Panc1 (cell line): ENCODE results near the gene CYP2W1. TPM values are rescaled to one million over a fixed set of nuclear protein-coding genes. Genes with fewer than 3 reads are reported as not detected.

ENCODE experiments used
- ATAC-seq: fragments of 200-7000 bp; cut with Tn5 transposase; 2 replicates; pipeline ENCODE4 v1.9.1; 2020; ENCODE audit warnings: mild to moderate bottlenecking, moderate library complexity
- BruUV-seq: library from RNA; stranded (reverse); fragments of 400-500 nt; replicated peaks from 2 replicates; lab custom pipeline; 2021; lab: Mats Ljungman, UMichigan
- CTCF ChIA-PET: fragments of 300-600 bp; sonication (Branson Sonifier 250); formaldehyde crosslinking; loops from one replicate; lab custom pipeline; 2022; ENCODE audit warnings: antibody characterized with exemption; lab: Charles Lee
- POLR2A ChIA-PET: fragments of 300-600 bp; sonication (Branson Sonifier 250); formaldehyde crosslinking; loops from one replicate; lab custom pipeline; 2022; ENCODE audit warnings: antibody characterized with exemption; lab: Charles Lee
- DNase-seq: peaks from one replicate; pipeline ENCODE4 v3.0.0-alpha.2; 2010; ENCODE audit warnings: low read depth, low spot score
- H3K27ac ChIP-seq: 2 replicates; pipeline ENCODE4 v1.5.1; 2011; ENCODE audit warnings: mild to moderate bottlenecking, low read length, inconsistent platforms
- H3K27me3 ChIP-seq: fragments of 200-500 bp; sonication (Bioruptor generic); 2 replicates; pipeline ENCODE4 v1.6.0; 2014; ENCODE audit warnings: low read length, inconsistent platforms; ENCODE audit not compliant: control insufficient read depth, insufficient read depth
- H3K36me3 ChIP-seq: fragments of 200-500 bp; sonication (Bioruptor generic); 2 replicates; pipeline ENCODE4 v1.5.1; 2014; ENCODE audit warnings: inconsistent platforms, mild to moderate bottlenecking, low read length, moderate library complexity; ENCODE audit not compliant: control insufficient read depth, insufficient read depth
- H3K4me1 ChIP-seq: 2 replicates; pipeline ENCODE4 v1.5.1; 2011; ENCODE audit warnings: inconsistent platforms, mild to moderate bottlenecking, low read length, moderate library complexity; ENCODE audit not compliant: control insufficient read depth, insufficient read depth
- H3K4me3 ChIP-seq, 2 experiments: 2 replicates each; pipeline ENCODE4 v1.5.1; 2011 to 2012; ENCODE audit warnings: low read depth in 2 of 2, low read length in 2 of 2, mild to moderate bottlenecking in 2 of 2, inconsistent platforms in 1 of 2, moderate library complexity in 1 of 2
- H3K9me3 ChIP-seq: fragments of 200-500 bp; sonication (Bioruptor generic); 2 replicates; pipeline ENCODE4 v1.5.1; 2014; ENCODE audit warnings: low read depth, mild to moderate bottlenecking, inconsistent platforms, low read length, moderate library complexity; ENCODE audit not compliant: control insufficient read depth, insufficient read depth
- CTCF ChIP-seq: fragments of 450-650 bp; IDR thresholded peaks from 2 replicates; pipeline ENCODE4 v1.5.1; 2017; ENCODE audit warnings: mild to moderate bottlenecking
- POLR2AphosphoS5 ChIP-seq: IDR thresholded peaks from 2 replicates; pipeline ENCODE4 v1.6.1; 2012; ENCODE audit warnings: mild to moderate bottlenecking, low read depth, low read length, moderate library complexity
- REST ChIP-seq, 2 experiments: IDR thresholded peaks; 2 replicates each; pipeline ENCODE4 v1.6.1; 2011 to 2012; ENCODE audit warnings: low read depth in 2 of 2, control low read depth in 1 of 2, low read length in 1 of 2, mild to moderate bottlenecking in 1 of 2, moderate library complexity in 1 of 2; ENCODE audit not compliant: insufficient read depth in 1 of 2
- SIN3A ChIP-seq: IDR thresholded peaks from 2 replicates; pipeline ENCODE4 v1.6.1; 2012; ENCODE audit warnings: low read depth, mild to moderate bottlenecking, low read length, moderate library complexity, borderline replicate concordance; ENCODE audit not compliant: insufficient read depth
- TCF7L2 ChIP-seq: IDR thresholded peaks from 2 replicates; pipeline ENCODE4 v1.6.1; 2011; ENCODE audit warnings: mild to moderate bottlenecking, low read depth, low read length, inconsistent platforms
- in situ Hi-C: cut with HindIII; loops from 2 replicates; pipeline ENCODE4 v1.10.0; 2016; ENCODE audit warnings: low sequenced_read_pairs, low pct_unique_long_range_greater_than_20kb
- intact Hi-C: fragments of 100-400 bp; cut with micrococcal nuclease; formaldehyde crosslinking; loops from one replicate; pipeline ENCODE4 v1.10.0; 2022; ENCODE audit not compliant: unreplicated experiment
- total RNA-seq: library from RNA; stranded (reverse); gene quantifications from one replicate; pipeline ENCODE4 v1.2.1, GENCODE V29; 2021; ENCODE audit not compliant: unreplicated experiment

CYP2W1 gene
- total RNA-seq, 1 experiment from 2014 or later: 0.74 TPM

- intact Hi-C loops (no loop called here), in situ Hi-C loops (no loop called here)
- Histone ChIP-seq H3K4me3 (no peak overlapping the region), H3K4me1 (peaks cover 8% of the 10 kb centered on the region), H3K9me3 (no peaks in the 10 kb centered on the region), H3K36me3 (no peaks in the 10 kb centered on the region), H3K27me3 (no peaks in the 10 kb centered on the region), H3K27ac (no peak overlapping the region)
- no TSS peak for BruUV-seq
- DNase-seq (no peak), ATAC-seq (no peak)
- ChIA-PET POLR2A (no interaction called here), CTCF (interaction anchor here (2.8 kb wide), 1 partner anchor 44 kb away, joined by 13 read pairs; no protein-coding TSS in a partner anchor)
- TF ChIP-seq CTCF (no peak), SIN3A (no peak), REST (IDR thresholded peaks at IDR 0.05; ENCODE audit: insufficient read depth in 1 of 2, low read depth in 2 of 2, low read length in 1 of 2) (no peak), TCF7L2 (no peak), POLR2AphosphoS5 (no peak)
Measured at GRCh38 chr7:1021366-1021765, 38.4 kb downstream of the CYP2W1 start.

- ATAC-seq (no peak), DNase-seq (no peak)
- Histone ChIP-seq H3K9me3 (no peaks in the 10 kb centered on the region), H3K27ac (no peak overlapping the region), H3K4me3 (no peak overlapping the region), H3K36me3 (peaks cover 4% of the 10 kb centered on the region; the same call in 1 of the 2 replicates), H3K27me3 (no peaks in the 10 kb centered on the region), H3K4me1 (peaks cover 14% of the 10 kb centered on the region)
- in situ Hi-C loops (no loop called here), intact Hi-C loops (no loop called here)
- BruUV-seq: no TSS peak
- ChIA-PET POLR2A (no interaction called here), CTCF (interaction anchor here (2.8 kb wide), 1 partner anchor 44 kb away, joined by 13 read pairs; no protein-coding TSS in a partner anchor)
- TF ChIP-seq REST (IDR thresholded peaks at IDR 0.05; ENCODE audit: insufficient read depth in 1 of 2, low read depth in 2 of 2, low read length in 1 of 2) (no peak), POLR2AphosphoS5 (no peak), CTCF (no peak), TCF7L2 (no peak), SIN3A (no peak)
Measured at GRCh38 chr7:1021931-1022330, 39.0 kb downstream of the CYP2W1 start.
